Activated CD4-positive, alpha-beta T cell treated with anti-CD3 and anti-CD28 coated beads for 36 hours (primary cell): ENCODE results near the gene RSRP1. TPM values are rescaled to one million over a fixed set of nuclear protein-coding genes. Genes with fewer than 3 reads are reported as not detected.

ENCODE experiments used
- ATAC-seq: fragments of 200-7000 bp; cut with Tn5 transposase; one replicate; pipeline ENCODE4 v1.10.0; 2021; ENCODE audit warnings: mild to moderate bottlenecking, moderate library complexity
- CTCF ChIA-PET: fragments of 350-600 bp; sonication (Branson Sonifier 250); formaldehyde crosslinking; loops from one replicate; lab custom pipeline; 2021; ENCODE audit warnings: antibody characterized with exemption; lab: Charles Lee
- POLR2A ChIA-PET: fragments of 350-600 bp; sonication (Branson Sonifier 250); formaldehyde crosslinking; loops from one replicate; lab custom pipeline; 2021; ENCODE audit warnings: antibody characterized with exemption, inconsistent platforms; lab: Charles Lee
- DNase-seq: peaks from one replicate; pipeline ENCODE4 v3.0.0-alpha.2; 2020
- H3K27ac Mint-ChIP-seq: one replicate; pipeline ENCODE4 v1.8.0; 2021; ENCODE audit warnings: mixed read lengths
- H3K27me3 Mint-ChIP-seq: one replicate; pipeline ENCODE4 v1.8.0; 2021; ENCODE audit warnings: mixed read lengths
- H3K36me3 Mint-ChIP-seq: one replicate; pipeline ENCODE4 v1.8.0; 2021; ENCODE audit warnings: low read depth, mixed read lengths
- H3K4me1 Mint-ChIP-seq: one replicate; pipeline ENCODE4 v1.8.0; 2021; ENCODE audit warnings: mixed read lengths
- H3K4me3 Mint-ChIP-seq: one replicate; pipeline ENCODE4 v1.8.0; 2021; ENCODE audit warnings: mild to moderate bottlenecking, moderate library complexity, mixed read lengths
- H3K9me3 Mint-ChIP-seq: one replicate; pipeline ENCODE4 v1.8.0; 2021; ENCODE audit warnings: low read depth, mixed read lengths
- intact Hi-C, 2 experiments: fragments of 100-400 bp; cut with DNase I in 1 of 2; cut with micrococcal nuclease in 1 of 2; formaldehyde crosslinking; loops; one replicate each; pipeline versions ENCODE4 v1.14.2 to v1.15.1; 2022 to 2024; cut with DNase I, micrococcal nuclease
- total RNA-seq, 2 experiments: library from RNA; stranded (reverse); gene quantifications; one replicate each; pipeline ENCODE4 v1.2.3, GENCODE V29; 2021

The RSRP1 gene
- total RNA-seq, 2 experiments from 2014 or later: 86.8 to 120 TPM

GRCh38 chr1:25199819-25200620, 47.2 kb downstream of the RSRP1 start:
- Mint-ChIP-seq H3K36me3 (no peaks in the 10 kb centered on the region), H3K27me3 (no peaks in the 10 kb centered on the region), H3K27ac (no peak overlapping the region), H3K4me3 (no peak overlapping the region), H3K9me3 (no peaks in the 10 kb centered on the region), H3K4me1 (peaks cover 11% of the 10 kb centered on the region)
- DNase-seq (no peak), ATAC-seq (no peak)
- POLR2A ChIA-PET: no interaction called here
- CTCF ChIA-PET: interaction anchor here (0.9 kb wide), 1 partner anchor 365 kb away, joined by 3 read pairs; no protein-coding TSS in a partner anchor
- intact Hi-C loops: loop anchor here in 1 of 2 experiments (10.0 kb wide), 1 partner anchor 245 kb away; no protein-coding TSS in a partner anchor

- no peak for DNase-seq
- intact Hi-C loops: no loop called here
- H3K27ac Mint-ChIP-seq: no peak overlapping the region
- no peaks in the 10 kb centered on the region for H3K36me3 Mint-ChIP-seq
- ATAC-seq: peak; percentile 61
- CTCF ChIA-PET: interaction anchor here (0.6 to 1.3 kb wide), 5 partner anchors 122 to 391 kb away, joined by 3 read pairs; no protein-coding TSS in a partner anchor
- no peaks in the 10 kb centered on the region for H3K9me3 Mint-ChIP-seq
- H3K27me3 Mint-ChIP-seq: peaks cover 4% of the 10 kb centered on the region
- POLR2A ChIA-PET: no interaction called here
- H3K4me1 Mint-ChIP-seq: peaks cover 11% of the 10 kb centered on the region
- no peak overlapping the region for H3K4me3 Mint-ChIP-seq
Measured at GRCh38 chr1:25198663-25199252, 48.5 kb downstream of the RSRP1 start.

DNA sequence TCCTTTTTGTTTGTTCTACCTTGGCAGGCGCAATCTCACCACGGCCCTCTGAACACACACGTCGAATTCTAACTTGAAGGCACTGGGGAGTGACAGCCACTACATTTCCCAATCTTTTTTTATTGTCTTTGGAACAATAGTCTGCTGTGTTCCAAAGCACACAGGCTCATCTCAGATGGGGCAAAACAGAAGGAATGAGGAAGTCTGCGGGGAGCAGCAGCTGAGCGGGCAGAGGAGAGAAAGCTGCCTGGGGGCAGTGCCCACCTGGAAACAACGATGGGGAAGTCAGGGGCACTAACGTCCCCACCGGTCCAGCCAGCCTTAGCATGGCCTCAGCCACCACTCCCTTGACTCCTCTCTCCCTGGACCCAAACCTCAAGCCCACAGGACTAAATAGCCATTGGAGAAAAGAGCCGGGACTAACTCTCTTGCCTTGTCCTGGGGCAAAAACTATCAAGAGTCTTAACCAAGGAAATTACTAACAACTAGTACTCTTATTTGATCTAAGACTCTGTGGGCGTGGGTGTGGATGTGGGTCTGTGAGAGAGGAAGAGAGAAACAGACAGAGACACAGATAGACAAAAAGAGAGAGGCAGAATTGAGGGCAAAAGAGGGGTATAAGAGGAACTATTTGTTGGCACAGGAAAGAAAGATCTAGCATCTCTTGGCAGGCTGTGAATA, 49.1 kb downstream of the RSRP1 start:
- ATAC-seq (no peak), DNase-seq (peak; percentile 20)
- Mint-ChIP-seq H3K27me3 (peaks cover 7% of the 10 kb centered on the region), H3K27ac (no peak overlapping the region), H3K9me3 (no peaks in the 10 kb centered on the region), H3K36me3 (no peaks in the 10 kb centered on the region), H3K4me3 (no peak overlapping the region), H3K4me1 (peaks cover 11% of the 10 kb centered on the region)
- ChIA-PET CTCF (interaction anchor here (0.6 to 1.3 kb wide), 7 partner anchors 8 to 363 kb away, joined by 3 to 6 read pairs (median 3); no protein-coding TSS in a partner anchor), POLR2A (no interaction called here)
- intact Hi-C loops: no loop called here

GRCh38 chr1:25197235-25197975, 49.8 kb downstream of the RSRP1 start:
- no peaks in the 10 kb centered on the region for H3K9me3 Mint-ChIP-seq
- peaks cover 11% of the 10 kb centered on the region for H3K4me1 Mint-ChIP-seq
- ChIA-PET CTCF (interaction anchor here (0.6 to 1.3 kb wide), 6 partner anchors 8 to 824 kb away, joined by 3 to 6 read pairs (median 4); no protein-coding TSS in a partner anchor), POLR2A (no interaction called here)
- DNase-seq: no peak
- ATAC-seq: no peak
- H3K27me3 Mint-ChIP-seq: peaks cover 7% of the 10 kb centered on the region
- H3K4me3 Mint-ChIP-seq: no peak overlapping the region
- no peak overlapping the region for H3K27ac Mint-ChIP-seq
- intact Hi-C loops: no loop called here
- no peaks in the 10 kb centered on the region for H3K36me3 Mint-ChIP-seq

- no peaks in the 10 kb centered on the region for H3K9me3 Mint-ChIP-seq
- intact Hi-C loops: no loop called here
- ChIA-PET CTCF (interaction anchor here (0.8 to 1.2 kb wide), 4 partner anchors 9 to 824 kb away, joined by 3 to 6 read pairs (median 4); no protein-coding TSS in a partner anchor), POLR2A (no interaction called here)
- peaks cover 7% of the 10 kb centered on the region for H3K27me3 Mint-ChIP-seq
- H3K4me1 Mint-ChIP-seq: peaks cover 11% of the 10 kb centered on the region
- H3K4me3 Mint-ChIP-seq: no peak overlapping the region
- no peak overlapping the region for H3K27ac Mint-ChIP-seq
- ATAC-seq (no peak), DNase-seq (no peak)
- no peaks in the 10 kb centered on the region for H3K36me3 Mint-ChIP-seq
Measured at GRCh38 chr1:25196830-25197229, 50.4 kb downstream of the RSRP1 start.

- intact Hi-C loops: no loop called here
- ChIA-PET POLR2A (no interaction called here), CTCF (interaction anchor here (0.8 to 1.2 kb wide), 2 partner anchors 11 to 15 kb away, joined by 3 to 4 read pairs; no protein-coding TSS in a partner anchor)
- Mint-ChIP-seq H3K36me3 (no peaks in the 10 kb centered on the region), H3K27me3 (peaks cover 7% of the 10 kb centered on the region), H3K4me3 (no peak overlapping the region), H3K4me1 (peaks cover 11% of the 10 kb centered on the region), H3K9me3 (no peaks in the 10 kb centered on the region), H3K27ac (no peak overlapping the region)
- ATAC-seq (no peak), DNase-seq (no peak)
Measured at GRCh38 chr1:25195835-25196234, 51.4 kb downstream of the RSRP1 start.

- DNase-seq: no peak
- ATAC-seq: no peak
- intact Hi-C loops: no loop called here
- Mint-ChIP-seq H3K9me3 (no peaks in the 10 kb centered on the region), H3K4me1 (peaks cover 11% of the 10 kb centered on the region), H3K4me3 (no peak overlapping the region), H3K27ac (no peak overlapping the region), H3K27me3 (peaks cover 7% of the 10 kb centered on the region), H3K36me3 (no peaks in the 10 kb centered on the region)
- POLR2A ChIA-PET: interaction anchor here (0.6 kb wide), 1 partner anchor 143 kb away, joined by 3 read pairs; no protein-coding TSS in a partner anchor
- CTCF ChIA-PET: interaction anchor here (0.6 kb wide), 1 partner anchor 26 kb away, joined by 4 read pairs; no protein-coding TSS in a partner anchor
Measured at GRCh38 chr1:25194572-25195020, 52.7 kb downstream of the RSRP1 start.

DNA sequence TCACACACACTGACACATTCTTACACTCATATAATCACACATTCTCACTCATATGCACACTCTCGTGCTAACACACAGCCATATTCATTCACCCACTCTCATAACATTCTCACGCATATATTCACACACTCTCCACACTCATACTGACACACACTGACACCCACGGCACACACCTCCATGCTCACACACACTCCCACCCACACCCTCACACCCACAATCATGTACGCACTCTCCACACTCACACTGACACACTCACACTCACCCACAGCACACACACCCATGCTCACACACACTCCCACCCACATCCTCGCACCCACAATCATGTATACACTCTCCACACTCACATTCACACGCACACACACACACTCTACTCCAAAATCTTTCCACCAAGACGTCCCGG, 53.2 kb downstream of the RSRP1 start:
- ATAC-seq: no peak
- no peak overlapping the region for H3K27ac Mint-ChIP-seq

DNA sequence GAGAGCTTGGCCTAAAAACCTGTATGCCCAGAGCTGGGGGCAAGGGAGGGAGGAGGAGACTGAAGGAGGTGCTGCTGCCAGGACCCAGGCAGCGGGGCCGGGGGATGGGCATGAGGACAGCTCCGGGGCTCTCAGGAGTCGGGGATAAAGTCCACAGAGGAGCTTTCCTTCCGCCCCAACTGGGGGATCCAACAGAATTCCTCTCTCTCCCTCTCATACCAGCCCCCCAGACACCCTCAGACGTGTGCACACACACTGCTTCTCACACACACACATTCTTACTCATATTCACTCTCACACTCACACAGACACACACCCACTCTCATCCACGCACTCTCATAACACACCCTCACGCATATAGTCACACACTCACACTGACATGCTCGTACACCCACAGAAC, 54.0 kb downstream of the RSRP1 start:
- Mint-ChIP-seq H3K4me1 (peaks cover 6% of the 10 kb centered on the region), H3K27me3 (peaks cover 7% of the 10 kb centered on the region), H3K27ac (no peak overlapping the region), H3K4me3 (no peak overlapping the region), H3K9me3 (no peaks in the 10 kb centered on the region), H3K36me3 (no peaks in the 10 kb centered on the region)
- POLR2A ChIA-PET: no interaction called here
- DNase-seq: no peak
- ATAC-seq: no peak
- intact Hi-C loops: no loop called here
- CTCF ChIA-PET: interaction anchor here (0.9 kb wide), 1 partner anchor 13 kb away, joined by 3 read pairs; no protein-coding TSS in a partner anchor

More for the DNA sequence above, 53.2 kb downstream of the RSRP1 start:
- Mint-ChIP-seq H3K9me3 (no peaks in the 10 kb centered on the region), H3K36me3 (no peaks in the 10 kb centered on the region), H3K27me3 (peaks cover 7% of the 10 kb centered on the region), H3K4me1 (peaks cover 11% of the 10 kb centered on the region), H3K4me3 (no peak overlapping the region)
- intact Hi-C loops: no loop called here
- ChIA-PET CTCF (interaction anchor here (0.9 kb wide), 1 partner anchor 12 kb away, joined by 3 read pairs; no protein-coding TSS in a partner anchor), POLR2A (no interaction called here)
- DNase-seq: no peak
